Peyer's patch (tissue), 4 donors: ENCODE data around the gene GPC6. TPM values are rescaled to one million over a fixed set of nuclear protein-coding genes. Genes with fewer than 3 reads are reported as not detected.
"Not testable (repeated sequence)": the region's sequence is repeated elsewhere in the genome, so short reads cannot be mapped to it uniquely, and the experiment has no call there.

Experiments used
- DNase-seq, 3 donors: peaks; one replicate each; pipeline ENCODE4 v3.0.0-alpha.2; 2017 to 2019
- H3K27ac ChIP-seq, 4 donors: fragments of 200-600 bp; sonication (generic); one replicate each; pipeline ENCODE4 v1.5.1; 2016 to 2019
- H3K27me3 ChIP-seq, 2 donors: fragments of 200-600 bp; sonication (generic); one replicate each; pipeline ENCODE4 v1.5.1; 2019
- H3K36me3 ChIP-seq, 3 donors: fragments of 200-600 bp; sonication (generic); one replicate each; pipeline ENCODE4 v1.5.1; 2016 to 2019
- H3K4me1 ChIP-seq, 4 donors: fragments of 200-600 bp; sonication (generic); one replicate each; pipeline ENCODE4 v1.5.1; 2016 to 2019
- H3K4me3 ChIP-seq, 4 donors: fragments of 200-600 bp; sonication (generic); 1 replicate in 3 of 4; 2 replicates in 1 of 4; pipeline ENCODE4 v1.5.1; 2016 to 2019; ENCODE audit warnings: mild to moderate bottlenecking in 1 of 4
- H3K9me3 ChIP-seq, 4 donors: fragments of 200-600 bp; sonication (generic); one replicate each; pipeline ENCODE4 v1.5.1; 2016 to 2019; ENCODE audit warnings: mild to moderate bottlenecking in 1 of 4
- POLR2A ChIP-seq, 2 donors: fragments of 450-650 bp; IDR thresholded peaks; one replicate each; pipeline ENCODE4 v1.5.1; 2017; ENCODE audit warnings: antibody characterized with exemption in 2 of 2, mild to moderate bottlenecking in 2 of 2, moderate library complexity in 2 of 2
- total RNA-seq, 4 donors: library from RNA; depleted of rRNA; stranded (reverse); fragments of >200 nt; gene quantifications; one replicate each; pipeline ENCODE4 v1.1.0, GENCODE V29; 2016
- TF ChIP-seq, protein P1 (sequence below), 6 experiments: fragments of 450-650 bp in 4 of 6; fragments of 200-600 bp in 2 of 6; sonication (generic) in 1 of 6; IDR thresholded peaks; one replicate each; pipeline ENCODE4 v1.5.1; 2017 to 2019; ENCODE audit warnings: antibody characterized with exemption in 6 of 6, mild to moderate bottlenecking in 3 of 6, moderate library complexity in 1 of 6

GPC6 gene
- total RNA-seq, 4 donors from 2014 or later: 1.6 to 13.2 (median 2.6) TPM

DNA sequence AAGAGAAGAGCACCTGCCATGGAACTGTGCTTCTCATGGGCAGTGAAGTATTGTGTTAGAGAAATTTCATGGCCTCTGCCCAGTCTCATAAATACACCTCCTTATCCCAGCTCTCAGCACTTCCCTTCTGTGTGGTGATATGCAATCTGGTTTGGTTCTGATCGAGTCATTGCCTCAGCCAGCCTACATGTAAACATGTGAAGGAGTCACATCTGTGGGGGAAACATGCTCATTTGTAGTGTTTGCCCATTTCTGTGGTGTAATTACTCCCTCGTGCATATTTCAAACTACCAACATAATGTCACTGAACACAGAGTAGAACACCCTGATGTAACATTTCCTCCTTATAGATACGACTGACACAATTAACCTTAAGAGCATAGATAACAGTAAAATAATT lies 1069.9 kb downstream of the GPC6 start:
- Histone ChIP-seq H3K9me3 (no peaks in the 10 kb centered on the region), H3K27me3 (no peaks in the 10 kb centered on the region), H3K36me3 (no peaks in the 10 kb centered on the region), H3K27ac (no peak overlapping the region), H3K4me3 (no peak overlapping the region), H3K4me1 (no peaks in the 10 kb centered on the region)
- no peak for TF ChIP-seq POLR2A (IDR thresholded peaks at IDR 0.05)
- TF ChIP-seq, protein P1, sequence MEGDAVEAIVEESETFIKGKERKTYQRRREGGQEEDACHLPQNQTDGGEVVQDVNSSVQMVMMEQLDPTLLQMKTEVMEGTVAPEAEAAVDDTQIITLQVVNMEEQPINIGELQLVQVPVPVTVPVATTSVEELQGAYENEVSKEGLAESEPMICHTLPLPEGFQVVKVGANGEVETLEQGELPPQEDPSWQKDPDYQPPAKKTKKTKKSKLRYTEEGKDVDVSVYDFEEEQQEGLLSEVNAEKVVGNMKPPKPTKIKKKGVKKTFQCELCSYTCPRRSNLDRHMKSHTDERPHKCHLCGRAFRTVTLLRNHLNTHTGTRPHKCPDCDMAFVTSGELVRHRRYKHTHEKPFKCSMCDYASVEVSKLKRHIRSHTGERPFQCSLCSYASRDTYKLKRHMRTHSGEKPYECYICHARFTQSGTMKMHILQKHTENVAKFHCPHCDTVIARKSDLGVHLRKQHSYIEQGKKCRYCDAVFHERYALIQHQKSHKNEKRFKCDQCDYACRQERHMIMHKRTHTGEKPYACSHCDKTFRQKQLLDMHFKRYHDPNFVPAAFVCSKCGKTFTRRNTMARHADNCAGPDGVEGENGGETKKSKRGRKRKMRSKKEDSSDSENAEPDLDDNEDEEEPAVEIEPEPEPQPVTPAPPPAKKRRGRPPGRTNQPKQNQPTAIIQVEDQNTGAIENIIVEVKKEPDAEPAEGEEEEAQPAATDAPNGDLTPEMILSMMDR (IDR thresholded peaks at IDR 0.05): no peak
- no peak for DNase-seq

DNA sequence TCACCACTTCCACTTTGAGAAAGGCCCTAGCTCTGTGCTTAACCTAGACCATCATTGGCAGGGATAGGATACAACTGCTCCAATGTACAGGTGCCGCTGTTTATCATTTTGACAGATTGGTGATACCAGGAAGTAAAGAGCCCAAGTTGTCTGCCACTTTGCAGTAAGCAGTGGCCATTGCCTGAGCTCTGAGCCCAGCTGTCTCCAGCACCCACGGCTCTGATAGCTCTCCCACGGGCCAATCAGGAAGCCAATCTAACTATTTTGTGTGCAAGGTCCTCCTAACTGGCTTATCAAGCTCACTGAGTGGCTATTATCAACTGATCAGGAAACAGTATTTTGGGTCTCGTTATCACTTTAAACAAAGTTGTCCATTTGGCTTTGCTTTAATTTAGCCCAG lies 1071.7 kb downstream of the GPC6 start:
- H3K9me3 ChIP-seq: no peaks in the 10 kb centered on the region
- H3K4me1 ChIP-seq: no peaks in the 10 kb centered on the region
- H3K36me3 ChIP-seq: no peaks in the 10 kb centered on the region
- H3K4me3 ChIP-seq: no peak overlapping the region
- TF ChIP-seq POLR2A (IDR thresholded peaks at IDR 0.05): no peak
- TF ChIP-seq, protein P1 (IDR thresholded peaks at IDR 0.05): no peak
- DNase-seq: no peak
- no peak overlapping the region for H3K27ac ChIP-seq
- H3K27me3 ChIP-seq: no peaks in the 10 kb centered on the region

DNA sequence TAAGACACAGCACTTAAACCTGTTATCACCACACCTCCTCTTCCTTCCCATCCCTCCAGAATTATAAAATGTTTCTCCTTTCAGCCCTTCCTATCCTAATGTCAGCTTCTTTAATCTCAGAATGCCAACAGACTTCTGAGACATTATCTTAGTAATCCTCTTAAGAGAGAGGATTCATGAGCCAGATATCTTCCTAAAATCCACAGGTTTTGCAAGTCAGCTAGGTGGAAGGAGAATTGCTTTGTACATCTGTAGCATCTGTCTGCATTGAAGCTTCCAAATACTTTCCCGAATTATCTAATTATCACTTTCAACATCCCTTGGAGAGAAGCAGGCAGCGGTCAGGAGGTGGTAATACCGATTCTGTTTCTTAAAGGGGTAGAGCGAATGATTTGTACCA lies 1073.8 kb downstream of the GPC6 start:
- TF ChIP-seq, protein P1 (IDR thresholded peaks at IDR 0.05): no peak
- TF ChIP-seq POLR2A (IDR thresholded peaks at IDR 0.05): no peak
- Histone ChIP-seq H3K27me3 (no peaks in the 10 kb centered on the region), H3K36me3 (no peaks in the 10 kb centered on the region), H3K9me3 (no peaks in the 10 kb centered on the region), H3K4me3 (no peak overlapping the region), H3K4me1 (no peaks in the 10 kb centered on the region), H3K27ac (no peak overlapping the region)
- no peak for DNase-seq

DNA sequence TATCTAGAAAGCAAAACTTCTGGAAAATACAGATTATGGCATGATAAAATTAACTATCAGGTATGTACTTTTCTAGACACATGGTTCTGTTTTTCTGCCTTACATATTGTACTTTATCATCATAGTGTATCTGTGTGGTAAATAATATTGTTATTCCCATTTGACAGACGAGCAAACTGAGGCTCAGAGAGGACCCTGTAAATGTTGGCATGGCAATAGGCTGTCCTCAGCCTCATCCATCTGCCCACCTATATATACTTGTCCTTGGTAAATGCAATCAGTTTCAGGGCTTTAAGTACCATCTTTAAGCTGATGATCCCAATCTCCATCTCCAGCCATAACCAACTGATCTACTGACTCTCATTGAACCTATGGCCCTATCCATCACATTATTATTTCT lies 1074.9 kb downstream of the GPC6 start:
- TF ChIP-seq POLR2A (IDR thresholded peaks at IDR 0.05): no peak
- TF ChIP-seq, protein P1 (IDR thresholded peaks at IDR 0.05): no peak
- Histone ChIP-seq H3K27ac (no peak overlapping the region), H3K4me1 (no peaks in the 10 kb centered on the region)

DNA sequence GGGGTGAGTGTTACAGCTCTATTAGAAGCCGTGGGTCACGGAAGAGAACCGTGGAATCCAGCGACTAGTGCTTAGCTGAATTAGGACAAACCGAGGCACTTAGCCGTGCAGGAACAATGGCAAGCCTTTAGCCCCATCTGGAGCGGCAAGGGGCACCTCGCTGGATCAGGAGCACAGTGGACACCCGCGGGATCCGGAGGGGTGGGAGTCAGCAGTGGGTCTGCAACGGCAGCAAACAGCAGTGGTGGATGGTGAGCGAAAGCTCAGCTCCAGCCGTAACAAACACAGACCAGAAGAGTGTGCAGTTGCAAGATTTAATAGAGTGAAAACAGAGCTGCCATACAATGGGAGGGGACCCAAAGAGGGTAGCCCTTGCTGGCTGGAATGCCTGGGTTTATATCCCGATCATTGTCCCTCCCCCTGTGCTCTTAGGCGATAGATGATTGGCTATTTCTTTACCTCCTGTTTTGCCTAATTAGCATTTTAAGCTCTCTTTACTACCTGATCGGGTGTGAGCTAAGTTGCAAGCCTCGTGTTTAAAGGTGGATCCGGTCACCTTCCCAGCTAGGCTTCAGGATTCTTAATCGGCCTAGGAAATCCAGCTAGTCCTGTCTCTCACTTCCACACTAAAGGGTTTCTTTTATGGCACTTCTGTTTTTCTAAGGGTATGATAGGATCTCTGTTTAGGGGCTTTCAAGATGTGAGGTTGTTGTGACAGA lies 1076.4 kb downstream of the GPC6 start:
- not testable (repeated sequence) for H3K36me3 ChIP-seq, H3K4me1 ChIP-seq, H3K9me3 ChIP-seq, DNase-seq, H3K4me3 ChIP-seq, H3K27me3 ChIP-seq, H3K27ac ChIP-seq

More for the DNA sequence above, 1074.9 kb downstream of the GPC6 start:
- DNase-seq: no peak
- H3K4me3 ChIP-seq: no peak overlapping the region
- H3K36me3 ChIP-seq: no peaks in the 10 kb centered on the region
- H3K9me3 ChIP-seq: no peaks in the 10 kb centered on the region
- H3K27me3 ChIP-seq: no peaks in the 10 kb centered on the region

DNA sequence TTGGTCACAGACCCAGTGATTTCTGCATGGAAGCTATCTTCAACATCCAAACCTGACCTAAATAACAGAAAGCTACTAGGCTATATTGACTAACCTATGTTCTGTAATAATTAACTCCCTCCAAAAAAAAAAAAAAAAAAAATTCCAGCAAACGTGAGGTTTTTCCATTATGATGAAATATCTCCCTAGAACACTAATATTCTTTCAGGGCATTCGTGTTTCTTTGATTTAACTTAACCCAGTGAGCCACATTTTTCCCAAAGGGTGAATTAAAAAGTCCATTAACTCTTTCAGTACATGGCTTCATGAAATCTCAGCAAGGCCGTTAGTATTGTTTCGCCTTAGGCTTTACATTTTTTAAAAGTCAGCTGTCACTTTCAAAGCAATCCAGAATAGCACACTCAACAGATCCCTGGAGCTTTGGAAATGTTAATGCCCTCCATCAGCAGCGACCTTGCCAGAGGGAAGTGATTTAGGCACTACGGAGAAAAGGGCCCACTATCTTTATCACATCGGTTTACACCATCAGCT lies 1077.1 kb downstream of the GPC6 start:
- TF ChIP-seq, protein P1 (IDR thresholded peaks at IDR 0.05): no peak
- no peak for TF ChIP-seq POLR2A (IDR thresholded peaks at IDR 0.05)
- H3K27ac ChIP-seq: no peak overlapping the region
- no peaks in the 10 kb centered on the region for H3K27me3 ChIP-seq
- DNase-seq: no peak
- H3K36me3 ChIP-seq: no peaks in the 10 kb centered on the region
- H3K4me1 ChIP-seq: no peaks in the 10 kb centered on the region
- no peak overlapping the region for H3K4me3 ChIP-seq
- no peaks in the 10 kb centered on the region for H3K9me3 ChIP-seq
